GM18861 (cell line): ENCODE measurements around the gene PMS2.
"Not testable (repeated sequence)": the region's sequence is repeated elsewhere in the genome, so short reads cannot be mapped to it uniquely, and the experiment has no call there.

Source experiments
- ATAC-seq: cut with Tn5 transposase; IDR thresholded peaks from one replicate; pipeline ENCODE4 v1.9.1; 2021; ENCODE audit not compliant: unreplicated experiment

Gene PMS2

DNA sequence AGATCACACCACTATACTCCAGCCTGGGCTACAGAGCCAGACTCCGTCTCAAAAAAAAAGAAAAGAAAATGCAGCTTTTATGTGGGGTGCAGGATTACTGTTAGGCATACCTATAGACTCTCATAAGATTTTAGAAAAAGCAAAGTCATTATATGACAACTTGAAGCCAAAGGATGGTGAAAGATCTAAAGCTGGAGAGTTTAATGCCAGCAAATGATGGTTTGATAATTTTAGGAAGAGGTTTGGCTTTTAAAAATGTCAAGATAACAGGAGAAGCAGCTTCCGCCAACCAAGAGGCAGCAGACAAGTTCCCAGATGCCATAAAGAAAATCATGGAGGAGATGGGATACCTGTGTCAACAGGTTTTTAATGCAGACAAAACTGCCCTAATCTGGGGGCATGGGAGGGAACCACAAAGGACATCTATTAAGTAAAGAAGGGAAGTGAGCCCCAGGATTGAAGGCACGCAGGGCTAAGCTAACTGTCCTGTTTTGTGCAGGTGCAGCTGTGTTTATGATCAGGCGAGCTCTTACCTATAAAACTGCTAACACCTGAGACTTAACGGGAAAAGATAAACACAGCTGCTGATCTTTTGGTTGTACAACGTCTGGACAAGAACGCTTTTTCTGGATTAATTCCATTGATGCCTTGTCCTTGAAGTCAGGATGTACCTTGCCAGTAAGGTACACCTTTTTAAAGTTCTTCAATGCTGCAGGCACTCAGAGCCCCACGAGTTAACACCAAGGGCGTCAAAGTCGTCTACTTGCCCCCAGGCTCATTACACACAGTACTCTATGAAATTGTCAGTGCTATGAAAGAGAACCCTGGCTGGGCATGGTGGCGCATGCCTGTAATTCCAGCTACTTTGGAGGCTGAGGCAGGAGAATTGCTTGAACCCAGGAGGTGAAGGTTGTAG lies 11.8 kb upstream of the PMS2 start:
- no peak for ATAC-seq

DNA sequence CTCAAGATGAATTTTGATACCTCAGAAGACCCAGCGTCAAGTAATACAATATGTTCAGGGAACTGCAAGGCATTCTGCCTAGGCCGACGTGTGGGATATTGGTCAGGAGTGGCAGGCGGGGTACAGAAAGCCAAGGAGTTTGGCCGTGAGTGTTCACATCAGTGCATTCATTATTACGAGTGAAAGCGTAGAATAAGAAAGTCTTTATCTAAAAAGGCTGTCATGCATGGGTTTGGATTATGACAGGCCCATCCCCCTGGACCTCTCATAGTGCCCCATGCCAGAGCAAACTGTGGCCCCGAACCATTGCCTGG lies 7.8 kb upstream of the PMS2 start:
- ATAC-seq, result no peak

DNA sequence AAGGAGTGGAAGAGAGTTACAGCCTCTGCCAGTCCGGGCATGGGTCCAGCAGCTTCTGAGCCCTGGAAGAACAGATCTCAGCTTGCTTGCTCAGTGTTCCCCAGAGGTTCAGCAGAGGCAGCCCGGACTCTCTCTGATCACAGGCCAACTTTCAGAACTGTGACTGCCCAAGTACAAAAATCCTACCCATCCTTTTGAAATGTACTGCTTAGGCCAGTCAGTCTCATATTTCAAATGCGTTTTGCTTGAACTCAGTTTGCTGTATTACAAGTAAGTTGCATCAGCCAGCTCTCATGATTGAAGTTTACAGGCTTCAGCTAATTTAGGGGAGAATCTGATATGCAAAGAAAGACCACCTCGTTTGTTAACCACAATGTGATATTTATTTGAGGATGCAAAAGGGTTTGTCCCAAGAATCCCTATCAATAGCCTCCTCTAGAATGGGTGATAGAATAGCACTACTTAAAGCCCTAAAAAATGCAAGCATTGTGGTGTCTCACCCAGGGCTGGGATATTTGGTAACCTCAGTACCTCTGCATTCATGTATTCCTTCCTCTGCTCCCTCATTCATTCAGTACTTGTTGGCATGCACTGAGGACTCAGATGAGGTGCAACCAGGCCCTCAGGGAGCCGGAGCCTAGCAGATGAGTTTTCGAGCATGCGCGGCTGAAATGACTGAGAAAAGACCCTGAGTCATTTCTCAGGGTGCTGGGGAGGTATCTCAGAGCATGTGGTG lies 7.2 kb upstream of the PMS2 start:
- no peak for ATAC-seq

DNA sequence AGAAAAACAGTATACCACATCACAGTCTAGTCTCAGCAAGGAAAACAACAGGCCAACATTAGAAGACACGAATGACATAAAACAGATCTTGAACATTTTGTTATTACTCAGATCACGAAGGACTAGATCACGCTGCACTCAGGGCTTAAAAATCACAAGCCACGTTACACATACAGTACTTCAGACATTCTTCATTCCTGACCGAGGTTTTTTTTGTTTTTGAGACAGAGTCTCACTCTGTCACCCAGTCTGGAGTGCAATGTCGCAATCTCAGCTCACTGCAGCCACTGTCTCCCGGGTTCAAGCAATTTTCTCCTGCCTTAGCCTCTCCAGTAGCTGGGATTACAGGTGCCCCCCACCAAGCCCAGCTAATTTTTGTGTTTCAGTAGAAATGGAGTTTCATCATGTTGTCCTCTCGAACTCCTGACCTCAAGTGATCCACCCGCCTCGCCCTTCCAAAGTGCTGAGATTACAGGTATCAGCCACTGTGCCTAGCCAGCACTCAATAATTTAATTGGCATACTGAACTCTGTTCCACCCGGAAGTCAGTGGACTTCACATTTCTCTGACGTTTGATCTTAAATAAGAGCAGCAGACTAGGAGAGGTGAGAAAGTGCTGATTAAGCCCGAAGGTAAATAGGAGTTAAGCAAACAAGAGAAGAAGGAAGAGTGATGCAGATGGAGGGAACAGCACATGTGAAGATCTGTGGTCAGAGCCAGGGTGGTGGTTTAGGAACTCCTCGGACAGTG lies 3.7 kb upstream of the PMS2 start:
- no peak for ATAC-seq

DNA sequence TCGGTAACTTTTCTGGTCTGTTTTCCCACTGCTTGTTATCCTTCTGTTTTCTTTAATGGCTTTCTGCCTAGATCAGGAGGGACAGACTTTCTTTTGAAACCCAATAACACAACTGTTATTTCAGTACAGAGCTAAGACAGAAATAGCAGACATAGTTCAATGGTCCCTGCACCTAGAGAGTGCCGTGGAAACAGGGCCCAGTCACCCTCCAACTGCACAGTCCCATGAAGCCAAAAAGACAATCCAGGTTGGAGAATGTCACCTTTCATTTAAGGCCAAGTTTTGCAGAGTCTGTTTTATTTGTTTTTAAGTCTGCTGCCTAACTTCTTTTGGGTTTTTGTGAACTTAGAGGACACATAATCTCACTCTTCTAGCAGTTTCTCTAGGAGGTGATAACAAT lies 2.7 kb upstream of the PMS2 start:
- no peak for ATAC-seq

DNA sequence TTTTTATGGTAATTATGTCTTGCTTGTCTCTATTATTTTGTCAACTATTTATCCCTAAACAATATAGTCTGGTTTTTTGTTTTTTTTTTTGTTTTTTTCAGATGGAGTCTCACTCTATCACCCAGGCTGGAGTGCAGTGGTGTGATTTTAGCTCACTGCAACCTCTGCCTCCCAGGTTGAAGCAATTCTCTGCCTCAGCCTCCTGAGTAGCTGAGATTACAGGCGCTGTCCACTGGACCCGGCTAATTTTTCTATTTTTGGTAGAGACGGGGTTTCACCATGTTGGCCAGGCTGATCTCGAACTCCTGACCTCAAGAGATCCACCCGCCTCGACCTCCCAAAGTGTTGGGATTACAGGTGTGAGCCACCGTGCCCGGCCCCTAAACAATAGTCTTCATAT lies 1.5 kb upstream of the PMS2 start:
- ATAC-seq, result not testable (repeated sequence)

DNA sequence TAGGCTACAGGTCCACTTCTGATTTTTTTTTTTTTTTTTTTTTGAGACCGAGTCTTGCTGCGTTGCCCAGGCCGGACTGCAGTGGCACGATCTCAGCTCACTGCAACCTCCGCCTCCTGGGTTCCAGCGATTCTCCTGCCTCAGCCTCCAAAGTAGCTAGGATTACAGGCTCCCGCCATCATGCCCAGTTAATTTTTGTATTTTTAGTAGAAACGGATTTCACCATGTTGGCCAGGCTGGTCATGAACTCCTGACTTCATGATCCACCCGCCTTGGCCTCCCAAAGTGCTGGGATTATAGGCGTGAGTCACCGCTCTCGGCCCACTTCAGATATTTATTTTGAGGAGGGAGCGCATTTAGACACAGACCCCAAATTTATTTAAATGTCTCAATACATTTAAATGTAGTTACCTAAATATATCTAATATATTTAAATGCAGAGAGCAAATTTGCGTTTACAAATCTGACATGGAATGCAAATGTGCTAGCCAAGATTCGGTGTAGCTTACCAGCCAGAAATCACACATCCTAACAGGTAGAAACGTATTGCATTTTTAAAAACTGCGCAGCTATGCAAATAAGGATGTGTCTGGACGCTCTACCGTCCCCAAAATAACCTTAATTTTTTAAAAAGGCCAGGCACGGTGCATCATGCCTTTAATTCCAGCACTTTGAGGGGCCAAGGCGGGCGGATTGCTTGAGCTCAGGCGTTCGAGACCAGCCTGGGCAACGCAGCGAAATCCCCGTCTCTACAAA lies 836 bp downstream of the PMS2 start:
- ATAC-seq, result not testable (repeated sequence)

DNA sequence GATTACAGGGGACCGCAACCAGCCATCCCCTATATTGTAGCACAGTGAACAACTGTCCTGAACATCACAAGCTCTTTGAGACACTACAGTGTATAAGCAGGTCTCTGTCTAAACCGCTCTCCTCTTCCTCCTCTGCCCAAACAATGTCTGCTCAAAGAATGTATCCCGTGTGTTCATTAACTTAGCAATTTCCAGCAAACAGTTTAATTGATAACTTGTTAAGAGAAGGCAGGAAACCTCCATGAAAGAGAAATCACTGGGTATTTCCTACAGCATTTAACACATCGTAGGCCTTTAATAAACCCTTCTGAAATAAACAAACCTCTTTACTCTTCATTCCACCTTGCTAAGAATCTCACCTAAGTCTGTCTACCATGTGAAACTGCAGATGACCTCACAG lies 1.5 kb downstream of the PMS2 start:
- no peak for ATAC-seq

DNA sequence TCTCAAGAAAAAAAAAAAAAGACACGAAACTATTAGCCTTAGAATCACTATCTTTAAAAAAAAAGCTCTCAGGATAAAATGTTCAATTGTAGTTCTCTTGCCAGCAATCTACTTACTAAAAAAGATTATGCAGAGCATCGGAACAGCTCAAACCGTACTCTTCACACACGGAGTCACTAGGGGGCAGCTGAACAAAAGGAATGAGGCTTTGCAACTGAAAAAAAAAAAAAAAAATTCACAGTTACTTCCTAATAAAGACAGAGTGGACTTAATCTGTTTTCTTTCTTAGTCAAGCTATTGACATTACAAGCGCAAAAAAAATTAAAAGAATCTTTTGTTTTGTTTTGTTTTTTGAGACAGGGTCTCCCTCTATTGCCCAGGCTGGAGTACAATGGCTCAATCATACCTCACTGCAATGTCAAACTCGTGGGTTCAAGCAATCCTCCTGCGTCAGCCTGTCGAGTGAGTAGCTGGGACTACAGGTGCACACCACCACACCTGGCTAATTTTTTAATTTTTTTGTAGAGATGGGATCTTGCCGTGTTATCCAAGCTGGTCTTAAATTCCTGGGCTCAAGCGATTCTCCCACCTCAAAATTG lies 11.5 kb downstream of the PMS2 start:
- ATAC-seq, result no peak

DNA sequence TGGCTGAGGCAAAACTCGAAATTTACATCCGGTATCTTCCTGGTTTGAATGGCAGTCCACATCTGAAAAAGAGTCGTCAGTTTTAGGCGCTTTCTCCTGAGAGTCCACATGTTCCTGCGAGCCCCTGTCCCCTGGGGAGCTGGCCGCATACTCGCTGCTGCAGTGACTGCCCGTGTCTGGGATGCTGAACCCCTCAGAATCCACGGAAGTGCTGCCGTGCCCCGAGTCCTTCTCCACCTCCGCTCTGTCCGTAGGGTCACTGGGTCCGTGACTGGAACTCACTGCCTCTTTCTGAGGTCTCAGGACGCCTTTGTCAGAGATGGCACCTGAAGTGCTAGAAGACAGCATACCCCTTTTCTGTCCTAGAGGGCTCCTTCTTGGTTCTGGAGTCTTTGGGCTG lies 21.8 kb downstream of the PMS2 start:
- not testable (repeated sequence) for ATAC-seq

DNA sequence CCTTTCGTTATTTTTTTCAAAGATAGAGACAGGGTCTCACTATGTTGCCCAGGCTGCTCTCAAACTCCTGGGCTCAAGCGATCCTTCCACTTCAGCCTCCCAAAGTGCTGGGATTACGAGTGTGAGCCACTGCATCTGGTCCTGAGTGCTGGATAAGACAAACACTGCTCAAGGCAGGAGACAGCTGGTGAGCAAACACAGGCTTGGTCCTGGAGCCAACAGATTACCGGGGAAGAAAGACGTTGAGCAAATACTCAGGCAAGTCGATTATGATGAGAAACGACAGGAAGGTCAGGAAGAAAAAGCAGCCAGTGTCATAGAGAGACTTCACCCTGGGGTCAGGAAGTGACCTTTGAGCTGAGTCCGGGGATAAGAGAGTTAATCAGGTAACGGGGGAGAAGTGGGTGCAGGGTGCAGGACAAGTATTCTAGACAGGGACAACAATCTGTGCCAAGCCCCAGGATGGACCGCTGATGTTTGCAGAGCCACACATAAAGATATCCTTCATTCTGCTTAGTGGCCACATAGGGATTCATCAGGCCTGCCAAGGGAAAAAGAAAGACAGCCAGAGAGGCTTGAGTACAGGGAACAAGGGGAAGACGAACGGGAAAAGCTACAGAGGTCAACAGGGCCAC lies 29.1 kb downstream of the PMS2 start:
- not testable (repeated sequence) for ATAC-seq

DNA sequence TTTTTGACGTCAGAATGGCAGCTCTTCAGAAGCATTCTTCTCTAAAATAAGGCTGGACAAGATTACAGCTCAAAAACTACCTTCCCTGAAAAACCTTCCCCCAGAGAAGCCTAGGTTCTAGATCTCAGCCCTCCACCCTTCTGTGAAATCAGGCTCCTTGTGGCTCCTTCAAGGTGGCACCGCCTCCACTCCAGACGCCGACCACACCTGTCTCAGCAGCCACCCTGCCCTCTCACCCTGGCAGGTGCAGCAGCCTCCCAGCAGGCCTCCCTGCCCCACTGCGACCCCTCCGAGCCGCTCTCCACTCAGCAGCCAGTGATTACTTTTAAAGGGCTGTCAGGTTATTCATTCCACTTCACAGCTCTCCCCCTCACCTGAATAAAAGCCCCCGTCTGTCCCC lies 35.3 kb downstream of the PMS2 start:
- ATAC-seq, result not testable (repeated sequence)

DNA sequence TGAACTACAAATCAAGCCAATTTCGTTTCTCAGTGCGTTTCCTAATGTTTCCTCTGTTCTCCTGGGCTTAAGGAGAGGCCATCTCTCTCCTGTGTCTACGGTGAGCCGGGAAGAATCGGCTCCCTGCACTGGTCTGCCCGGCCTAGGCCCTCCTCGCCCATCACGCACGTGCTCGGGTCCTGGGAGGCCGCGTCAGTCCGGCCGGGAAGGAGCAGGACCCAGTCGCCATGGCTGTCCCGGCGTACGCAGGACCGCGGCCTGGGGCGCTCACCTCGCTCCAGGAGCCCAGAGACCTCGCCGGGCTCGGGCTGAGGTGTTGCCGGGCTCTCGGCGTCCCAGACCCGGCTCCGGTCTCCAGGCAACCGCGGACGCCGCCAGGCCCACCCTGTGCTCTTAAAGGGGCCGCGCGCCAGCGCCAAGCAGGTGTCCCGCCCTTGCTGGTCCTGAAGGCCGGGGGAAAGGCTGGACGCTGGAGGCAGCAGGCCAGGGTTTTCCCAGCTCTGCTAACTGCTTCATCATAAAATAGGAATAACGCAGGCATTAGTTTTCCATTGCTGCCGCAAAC lies 38.4 kb downstream of the PMS2 start, which contains the start of gene RSPH10B:
RSPH10B (minus strand) TSS at position 343 of the 565 bp plus-strand sequence. CDS start 3,573 bp downstream, outside the sequence.
- ATAC-seq, result not testable (repeated sequence)

DNA sequence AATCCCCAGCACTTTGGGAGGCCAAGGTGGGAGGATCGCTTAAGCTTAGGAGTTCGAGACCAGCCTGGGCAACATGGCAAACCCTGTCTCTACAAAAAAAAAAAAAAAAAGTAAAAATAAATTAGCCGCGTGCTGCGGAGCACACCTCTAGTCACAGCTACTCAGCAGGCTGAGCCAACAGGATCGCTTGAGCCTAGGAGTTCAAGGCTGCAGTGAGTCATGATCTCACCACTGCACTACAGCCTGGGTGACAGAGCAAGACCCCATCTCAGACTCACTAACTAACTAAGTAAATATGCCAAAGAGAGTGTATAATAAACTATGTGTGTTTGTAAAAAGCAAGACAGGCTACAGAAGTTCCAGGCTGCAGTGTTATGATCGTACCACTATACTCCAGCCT lies 45.0 kb downstream of the PMS2 start:
- not testable (repeated sequence) for ATAC-seq

DNA sequence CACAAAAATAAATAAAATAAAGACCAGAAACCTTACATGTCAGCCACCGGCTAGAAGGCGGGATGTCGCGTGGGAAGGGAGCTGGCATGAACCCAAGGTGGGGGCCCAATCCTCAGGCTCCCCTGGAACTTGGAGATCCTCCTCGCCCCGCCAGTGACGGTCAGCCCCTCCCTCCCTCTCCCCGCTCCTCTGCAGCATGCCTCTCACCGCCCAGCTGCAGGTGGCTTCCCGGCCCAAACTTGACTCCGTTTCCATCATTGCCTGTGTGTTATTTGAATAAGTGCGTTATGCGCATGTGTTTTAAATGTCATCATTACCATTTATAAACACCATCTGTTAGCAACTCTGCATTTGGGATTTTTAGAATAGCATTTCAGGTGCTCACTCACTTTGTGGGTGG lies 45.6 kb downstream of the PMS2 start:
- not testable (repeated sequence) for ATAC-seq

DNA sequence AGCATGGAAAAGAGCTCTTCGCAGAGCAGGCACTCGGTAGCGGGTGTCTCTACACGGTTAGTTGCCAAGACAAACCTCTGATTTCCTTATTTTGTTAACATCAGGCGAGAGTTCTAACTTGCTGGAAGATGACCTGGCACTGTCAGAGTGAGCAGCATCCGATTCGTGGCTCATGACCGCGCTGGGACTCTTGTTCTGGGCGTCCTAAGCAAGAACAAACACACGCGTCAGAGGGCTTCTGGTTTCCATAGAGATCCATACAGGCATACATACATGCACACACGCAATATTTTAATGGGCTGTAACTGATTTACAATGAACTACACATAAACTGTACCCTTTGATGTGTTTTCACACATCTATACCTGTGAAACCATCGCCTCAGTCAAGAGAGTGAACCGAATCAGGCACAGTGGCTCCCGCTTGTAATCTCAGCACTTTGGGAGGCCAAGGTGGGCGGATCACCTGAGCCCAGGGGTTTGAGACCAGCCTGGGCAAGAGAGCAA lies 73.9 kb downstream of the PMS2 start:
- not testable (repeated sequence) for ATAC-seq

DNA sequence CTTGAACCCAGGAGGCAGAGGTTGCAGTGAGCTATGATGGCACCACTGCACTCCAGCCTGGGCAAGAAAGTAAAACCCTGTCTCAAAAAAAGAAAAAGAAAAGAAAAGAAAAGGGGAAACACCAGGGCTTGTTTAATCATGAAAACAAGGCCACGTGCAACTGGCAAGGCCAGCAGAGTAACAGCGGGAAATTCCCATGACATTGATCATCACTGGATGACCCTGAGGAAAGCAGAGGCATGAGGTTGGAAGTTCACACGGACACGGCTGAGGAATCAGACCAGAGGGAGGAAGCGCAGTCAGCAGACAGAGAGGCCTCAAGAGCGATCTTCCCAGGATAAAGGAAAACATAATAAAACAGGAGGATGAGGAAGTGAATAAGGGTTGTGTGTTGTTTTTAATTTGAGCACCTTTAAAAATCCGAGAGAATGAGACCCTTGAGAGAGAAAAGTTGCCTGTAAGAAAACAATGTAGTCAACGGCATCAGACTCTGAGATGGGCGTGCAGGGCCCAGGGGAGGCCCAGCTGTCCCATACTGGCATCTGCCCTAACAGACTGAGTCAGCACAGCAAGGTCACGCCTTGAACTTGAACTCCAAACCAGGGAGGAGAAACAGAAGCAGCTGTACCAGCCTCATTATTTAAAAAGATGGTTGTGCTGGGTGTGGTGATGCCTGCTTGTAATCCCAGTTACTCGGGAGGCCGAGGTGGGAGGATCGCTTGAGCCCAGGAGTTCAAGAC lies 76.8 kb downstream of the PMS2 start:
- not testable (repeated sequence) for ATAC-seq

DNA sequence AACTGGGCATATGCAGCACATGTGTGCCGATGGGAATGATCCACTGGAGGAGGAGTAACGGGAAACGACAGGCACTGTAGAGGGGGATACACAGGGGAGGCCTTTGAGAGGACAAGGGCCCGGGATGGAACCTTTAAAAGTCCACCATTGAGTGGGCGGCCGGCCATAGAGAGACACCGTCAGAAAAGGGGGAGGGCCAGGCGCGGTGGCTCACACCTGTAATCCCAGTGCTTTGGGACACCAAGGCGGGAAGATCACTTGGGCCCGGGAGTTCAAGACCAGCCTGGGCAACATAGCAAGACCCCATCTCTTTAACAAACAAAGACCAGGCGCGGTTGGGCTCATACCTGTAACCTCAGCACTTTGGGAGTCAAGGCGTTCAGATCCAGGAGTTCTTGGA lies 77.6 kb downstream of the PMS2 start:
- ATAC-seq, result not testable (repeated sequence)

DNA sequence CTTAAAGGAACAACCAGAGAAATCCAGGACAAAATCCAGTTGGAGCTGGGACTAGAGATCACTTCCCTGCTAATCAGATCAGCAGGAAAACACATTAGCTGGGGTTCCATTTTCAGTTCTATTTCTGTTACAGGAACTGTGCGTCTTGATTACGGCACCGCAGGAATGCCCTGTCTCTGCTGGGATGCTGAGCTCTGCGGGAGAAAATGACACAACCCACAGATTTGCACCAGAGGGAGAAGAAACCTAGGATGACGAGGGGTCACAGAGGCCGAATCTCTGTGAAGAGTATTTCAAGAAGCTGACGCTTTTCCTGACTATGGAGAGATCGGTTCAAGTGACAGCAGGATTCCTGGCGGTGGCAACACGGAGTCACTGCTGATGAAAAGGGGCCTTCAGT lies 78.6 kb downstream of the PMS2 start:
- not testable (repeated sequence) for ATAC-seq
